ENCODE results near the gene TRIM47.

GRCh38 chr17:75908201-75908600 is 29.8 kb upstream of the TRIM47 start:
- TF ChIP-seq, protein P1, sequence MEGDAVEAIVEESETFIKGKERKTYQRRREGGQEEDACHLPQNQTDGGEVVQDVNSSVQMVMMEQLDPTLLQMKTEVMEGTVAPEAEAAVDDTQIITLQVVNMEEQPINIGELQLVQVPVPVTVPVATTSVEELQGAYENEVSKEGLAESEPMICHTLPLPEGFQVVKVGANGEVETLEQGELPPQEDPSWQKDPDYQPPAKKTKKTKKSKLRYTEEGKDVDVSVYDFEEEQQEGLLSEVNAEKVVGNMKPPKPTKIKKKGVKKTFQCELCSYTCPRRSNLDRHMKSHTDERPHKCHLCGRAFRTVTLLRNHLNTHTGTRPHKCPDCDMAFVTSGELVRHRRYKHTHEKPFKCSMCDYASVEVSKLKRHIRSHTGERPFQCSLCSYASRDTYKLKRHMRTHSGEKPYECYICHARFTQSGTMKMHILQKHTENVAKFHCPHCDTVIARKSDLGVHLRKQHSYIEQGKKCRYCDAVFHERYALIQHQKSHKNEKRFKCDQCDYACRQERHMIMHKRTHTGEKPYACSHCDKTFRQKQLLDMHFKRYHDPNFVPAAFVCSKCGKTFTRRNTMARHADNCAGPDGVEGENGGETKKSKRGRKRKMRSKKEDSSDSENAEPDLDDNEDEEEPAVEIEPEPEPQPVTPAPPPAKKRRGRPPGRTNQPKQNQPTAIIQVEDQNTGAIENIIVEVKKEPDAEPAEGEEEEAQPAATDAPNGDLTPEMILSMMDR (IDR thresholded peaks at IDR 0.05): no peak
- TF ChIP-seq EP300 (IDR thresholded peaks at IDR 0.05): no peak
- TF ChIP-seq POLR2A (IDR thresholded peaks at IDR 0.05): no peak
